Head of caudate nucleus (tissue), 42 donors: Measurements from ENCODE around the gene RASL12.
"Not testable (repeated sequence)": the region's sequence is repeated elsewhere in the genome, so short reads cannot be mapped to it uniquely, and the experiment has no call there.

Source experiments
- DNase-seq, 42 donors: peaks; one replicate each; pipeline versions ENCODE4 v3.0.0 to v3.0.0-alpha.2; 2020 to 2021; ENCODE audit warnings: mixed read lengths in 7 of 42
- intact Hi-C: fragments of 100-400 bp; cut with DNase I; formaldehyde crosslinking; loops from one replicate; pipeline ENCODE4 v1.15.0; 2022

Gene RASL12

DNA sequence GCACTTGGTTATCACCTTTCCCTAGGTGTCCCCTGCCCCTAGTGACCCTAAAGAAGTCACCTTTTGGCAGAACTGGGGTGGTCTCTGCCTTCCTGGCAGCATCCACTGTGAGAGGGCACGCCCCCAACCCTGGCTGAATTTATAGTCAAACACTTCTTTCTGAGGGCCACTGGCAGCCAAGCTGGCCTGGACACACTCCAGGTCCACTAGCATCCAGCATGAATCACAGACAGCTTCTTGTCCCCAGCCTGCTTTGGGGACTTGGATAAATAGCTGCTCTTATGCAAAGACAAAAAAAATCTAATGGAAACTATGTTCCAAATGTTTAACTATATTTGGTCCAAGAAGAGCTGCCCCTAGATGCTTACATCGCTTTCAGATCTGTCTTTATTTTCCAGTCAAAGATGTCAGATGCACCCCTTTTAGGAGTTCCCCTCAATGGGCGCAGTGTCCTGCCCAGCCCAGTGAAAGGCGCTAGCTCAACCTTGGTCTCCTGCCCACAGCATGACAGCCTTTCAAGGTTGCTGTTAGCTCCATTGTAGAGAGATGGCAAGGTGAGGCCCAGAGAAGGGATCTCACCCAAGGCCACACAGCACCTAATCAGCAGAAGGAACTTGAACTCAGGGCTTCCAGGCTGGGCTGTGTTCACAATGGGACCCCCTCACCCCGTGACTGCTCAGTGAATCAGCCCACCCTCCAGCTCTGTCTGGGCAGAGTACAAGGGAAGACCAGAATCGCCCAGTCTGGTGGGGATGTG is 7.0 kb downstream of the RASL12 start:
- peak in 41 of 42 donors; percentile 38 to 89 (median 75) for DNase-seq
- intact Hi-C loops, result no loop called here

DNA sequence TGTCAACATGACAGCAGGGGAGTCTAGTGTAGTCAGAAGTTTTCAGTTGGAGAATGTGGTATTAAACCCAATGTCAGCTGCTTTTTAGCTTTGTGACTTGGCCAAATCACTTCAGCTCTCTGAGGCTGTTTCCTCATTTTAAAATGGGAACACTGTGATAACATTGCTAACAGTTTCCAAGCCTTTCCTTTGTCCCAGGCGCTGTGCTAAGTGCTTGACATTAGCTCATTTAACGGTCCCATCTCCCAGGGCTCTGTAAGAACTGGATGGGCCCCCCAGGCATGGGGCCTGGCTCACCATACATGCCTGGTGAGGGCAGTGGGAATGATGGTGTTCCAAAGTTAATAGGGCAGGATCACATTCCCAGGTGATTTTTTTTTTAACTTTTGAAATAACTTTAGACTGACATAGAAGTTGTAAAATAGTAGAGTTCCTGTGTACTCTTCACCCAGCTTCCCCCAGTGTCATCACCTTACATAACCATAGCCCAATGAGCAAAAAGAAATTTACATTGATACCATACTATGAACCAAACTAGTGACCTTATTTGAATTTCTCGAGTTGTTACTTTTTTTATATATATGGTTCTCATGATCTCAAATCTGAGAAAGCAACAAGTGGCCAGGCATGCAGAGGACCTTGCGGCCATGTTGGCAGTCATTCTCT is 7.7 kb downstream of the RASL12 start:
- intact Hi-C loops, result loop anchor here (10.0 kb wide), 1 partner anchor 45 kb away; no protein-coding TSS in a partner anchor

DNA sequence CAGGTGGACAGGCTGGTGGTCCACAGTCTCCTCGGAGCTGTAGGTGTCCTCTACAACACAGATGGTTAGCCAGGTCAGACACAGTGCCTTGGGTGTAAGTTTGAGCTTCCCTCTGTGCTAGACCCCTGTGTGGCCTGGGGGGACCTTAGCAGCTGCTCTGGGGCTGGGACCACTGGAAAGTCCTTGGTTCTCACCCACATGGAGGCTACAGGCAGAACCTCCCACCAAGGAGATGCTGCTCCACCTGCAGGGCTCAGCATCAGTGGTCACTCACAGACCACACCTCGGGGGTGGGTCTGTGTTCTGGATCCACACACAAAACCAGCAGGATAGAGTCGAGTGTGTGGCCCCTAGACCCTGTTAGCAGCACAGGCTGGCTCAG is 8.4 kb downstream of the RASL12 start:
- intact Hi-C loops, result loop anchor here (10.0 kb wide), 1 partner anchor 45 kb away; no protein-coding TSS in a partner anchor
- no peak for DNase-seq

More for the DNA sequence above, 7.7 kb downstream of the RASL12 start:
- DNase-seq, result no peak

DNA sequence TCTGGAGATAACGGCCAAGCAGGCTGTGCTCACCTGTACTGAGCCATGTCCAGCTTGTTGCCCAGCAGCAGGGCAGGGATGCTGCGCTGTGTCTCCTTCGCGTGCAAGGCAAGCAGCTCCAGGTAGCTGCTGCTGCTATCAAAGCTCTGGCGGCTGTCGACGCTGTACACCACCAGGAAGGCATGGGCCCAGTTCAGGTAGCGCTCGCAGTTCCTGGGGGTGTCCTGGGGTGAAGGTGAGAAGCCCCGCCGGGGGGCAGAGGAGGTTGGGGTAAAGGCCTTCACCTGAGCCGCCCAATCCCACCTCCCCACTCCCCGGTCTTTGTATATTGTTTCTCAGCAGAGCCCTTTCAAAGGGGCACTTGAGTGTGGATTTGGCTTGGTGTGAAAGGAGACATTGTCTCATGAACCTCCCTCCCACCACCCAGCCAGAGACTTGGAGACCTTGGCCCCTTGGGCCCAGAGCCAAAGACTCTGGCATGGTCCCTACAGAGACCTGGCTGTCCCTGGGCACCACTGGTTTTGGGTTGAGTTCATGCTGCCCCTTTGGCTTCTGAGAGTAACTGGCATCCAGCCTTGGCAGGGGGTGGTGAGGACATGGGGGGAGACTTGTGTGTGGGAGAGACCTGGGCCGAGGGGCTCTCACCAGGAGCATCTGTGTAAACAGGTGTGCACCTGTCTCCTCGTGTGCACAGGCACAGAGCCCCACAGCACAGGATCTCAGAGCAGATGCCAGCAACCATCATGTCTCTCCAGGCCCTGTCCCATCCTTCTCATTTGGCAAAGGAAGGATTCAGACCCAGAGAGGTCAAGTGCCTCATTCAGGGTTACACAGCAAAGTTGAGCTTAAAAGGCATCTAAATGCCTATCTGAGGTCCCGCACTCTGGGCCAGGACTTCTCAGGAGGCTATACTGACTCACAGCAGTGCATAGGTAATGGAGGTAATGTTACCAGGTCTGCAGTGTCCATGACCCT is 9.1 kb downstream of the RASL12 start:
- DNase-seq, result peak in 28 of 42 donors; percentile 13 to 79 (median 53)
- intact Hi-C loops, result loop anchor here (10.0 kb wide), 1 partner anchor 46 kb away; no protein-coding TSS in a partner anchor

DNA sequence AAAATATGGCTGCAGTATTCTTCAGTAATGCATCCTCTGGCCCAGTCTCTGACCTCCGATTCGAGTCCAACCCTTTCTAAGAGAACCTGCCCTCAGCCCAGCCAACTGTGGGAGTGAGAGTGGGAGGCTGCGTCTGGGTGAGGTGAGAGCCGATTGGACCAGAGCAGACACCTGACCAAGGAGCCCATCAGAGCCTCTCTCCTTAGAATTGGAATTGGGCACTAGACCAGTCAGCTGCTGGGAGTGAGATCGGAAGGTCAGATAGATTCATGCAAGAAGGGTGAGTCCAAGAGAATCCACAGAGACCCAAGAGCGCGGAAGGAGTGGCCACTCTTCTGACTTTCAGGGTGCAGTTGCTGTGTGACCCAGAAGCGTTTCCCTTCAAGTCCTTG is 10.2 kb downstream of the RASL12 start:
- intact Hi-C loops, result loop anchor here (10.0 kb wide), 1 partner anchor 47 kb away; no protein-coding TSS in a partner anchor
- no peak for DNase-seq

DNA sequence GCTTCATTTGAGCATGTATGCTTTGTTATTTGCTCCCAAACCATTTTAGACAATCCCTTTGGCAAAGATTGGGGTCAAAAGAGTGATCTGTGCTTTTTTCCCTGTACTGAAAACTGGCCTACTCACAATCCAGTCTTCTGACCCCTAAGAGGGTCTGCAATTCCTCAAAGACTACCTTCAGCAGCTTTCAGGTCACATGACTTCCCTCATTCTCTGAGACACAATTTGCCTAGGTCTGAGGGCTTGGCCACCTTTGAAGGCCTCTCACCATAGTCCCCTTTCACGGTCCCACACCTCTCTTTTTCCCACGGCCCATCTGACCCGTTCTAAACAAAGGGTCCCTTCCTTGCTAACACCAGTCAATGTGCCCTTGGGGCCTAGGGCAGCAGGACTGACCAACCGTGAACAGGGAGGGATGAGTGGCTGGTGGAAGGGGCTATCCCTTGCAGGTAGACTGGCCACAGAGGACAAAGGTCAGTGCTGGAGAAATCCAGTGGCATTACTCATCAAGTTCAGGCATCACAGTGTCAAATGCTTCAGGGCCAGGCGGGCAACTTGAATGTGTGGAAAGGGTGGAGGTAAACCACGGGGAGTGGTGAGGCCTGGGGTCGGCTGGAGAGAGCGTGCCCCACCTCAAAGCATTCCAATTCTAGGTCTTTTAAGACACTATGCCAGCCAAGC is 10.8 kb downstream of the RASL12 start:
- intact Hi-C loops, result loop anchor here (10.0 kb wide), 1 partner anchor 48 kb away; no protein-coding TSS in a partner anchor
- DNase-seq, result no peak

DNA sequence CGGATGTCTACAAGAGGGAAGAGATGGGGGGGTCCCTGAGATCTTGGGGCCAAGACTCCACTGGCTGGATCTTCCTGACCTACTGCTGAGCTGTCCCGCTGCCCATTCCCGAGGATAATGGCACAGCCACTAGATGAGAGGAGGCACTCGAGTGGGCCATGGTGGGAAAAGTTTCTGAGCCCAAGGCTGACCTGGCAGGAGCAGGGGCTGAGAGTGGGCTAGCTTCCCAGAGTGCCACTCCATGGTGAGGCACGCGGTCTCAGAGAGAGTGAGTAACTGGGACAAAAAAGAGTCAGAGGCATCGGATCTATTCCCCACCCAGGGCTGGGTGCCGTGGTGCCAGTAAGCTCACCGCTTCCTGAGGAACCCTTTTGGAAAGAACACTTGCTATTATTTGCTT is 11.7 kb downstream of the RASL12 start:
- intact Hi-C loops, result loop anchor here (10.0 kb wide), 1 partner anchor 49 kb away; no protein-coding TSS in a partner anchor
- DNase-seq, result peak in 12 of 42 donors; percentile 13 to 80 (median 44)

DNA sequence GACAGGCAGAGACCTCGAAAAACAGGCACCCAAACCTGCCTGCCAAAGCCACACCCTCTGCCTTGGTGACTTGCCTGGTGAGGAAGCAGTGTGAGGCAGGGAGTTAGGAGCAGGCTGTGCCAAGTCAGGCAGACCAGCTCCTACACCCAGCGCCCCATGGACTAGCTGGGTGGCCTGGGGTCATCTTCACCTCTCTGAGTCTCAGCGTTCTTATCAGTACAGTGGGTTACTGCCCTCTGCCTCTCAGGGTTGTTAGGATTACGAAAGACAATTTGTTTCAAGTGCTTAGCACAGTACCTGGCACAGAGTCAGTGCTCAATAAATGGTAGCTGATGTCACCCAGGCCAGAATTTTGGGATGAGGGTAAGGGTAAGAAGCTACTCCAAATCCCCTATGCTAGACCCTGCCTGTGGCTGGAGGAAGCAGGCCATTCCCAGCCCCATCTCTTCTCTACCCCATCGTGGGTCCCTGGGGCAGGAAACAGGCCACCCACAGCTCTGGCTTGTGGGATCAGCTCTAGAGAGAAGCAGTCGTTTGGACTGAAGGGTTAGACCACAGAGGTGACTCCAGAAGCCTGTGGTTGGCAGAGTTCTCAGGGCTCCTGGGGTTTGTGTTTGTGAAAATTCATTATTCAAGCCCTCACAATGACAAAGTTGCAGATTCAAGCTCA is 12.5 kb downstream of the RASL12 start:
- DNase-seq, result no peak

DNA sequence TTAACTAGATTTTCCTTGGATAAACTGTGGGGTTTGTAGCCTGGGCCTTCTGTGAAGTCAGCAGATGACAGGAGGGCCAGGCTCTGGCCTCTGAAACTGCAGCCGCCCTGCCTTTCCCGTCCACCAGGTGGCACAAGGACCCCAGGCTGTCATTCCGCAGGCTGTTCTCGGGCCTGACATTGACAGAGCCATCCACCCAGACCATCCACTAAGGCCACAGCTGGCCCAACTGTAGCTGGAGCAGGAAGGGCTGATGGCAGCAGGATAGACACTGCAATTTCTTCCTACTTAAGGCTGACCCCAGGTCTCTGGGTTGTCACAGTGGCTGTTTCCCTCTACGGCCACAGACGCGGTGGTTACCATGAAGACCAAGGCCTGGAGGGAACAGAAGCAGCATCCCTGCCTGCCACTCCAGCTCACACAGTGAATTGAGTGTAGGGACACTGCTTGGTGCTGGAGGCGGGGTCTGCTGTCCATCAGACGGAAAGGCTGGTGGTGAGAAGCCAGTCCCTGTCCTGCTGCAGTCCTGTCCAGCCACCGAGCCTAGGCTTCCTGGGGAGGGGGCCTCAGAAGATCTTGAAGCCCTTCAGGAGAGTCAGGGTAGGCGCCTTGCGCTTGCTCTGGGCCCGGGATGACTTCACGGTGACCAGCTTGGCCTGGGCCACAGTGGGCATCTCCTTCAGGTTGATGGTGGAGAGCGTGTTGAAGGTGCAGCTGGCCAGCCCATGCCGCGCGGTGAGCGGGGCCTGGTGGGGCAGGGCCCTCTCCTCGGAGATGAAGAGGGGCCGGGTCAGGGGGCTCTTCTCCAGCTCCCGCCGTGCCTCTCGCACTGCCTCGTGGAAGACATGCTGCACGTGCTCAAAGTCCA is 13.2 kb downstream of the RASL12 start:
- DNase-seq, result peak; percentile 40 to 92 (median 82)
- intact Hi-C loops, result loop anchor here (10.0 kb wide), 1 partner anchor 50 kb away; no protein-coding TSS in a partner anchor

More for the DNA sequence above, 12.5 kb downstream of the RASL12 start:
- intact Hi-C loops, result loop anchor here (10.0 kb wide), 1 partner anchor 49 kb away; no protein-coding TSS in a partner anchor

DNA sequence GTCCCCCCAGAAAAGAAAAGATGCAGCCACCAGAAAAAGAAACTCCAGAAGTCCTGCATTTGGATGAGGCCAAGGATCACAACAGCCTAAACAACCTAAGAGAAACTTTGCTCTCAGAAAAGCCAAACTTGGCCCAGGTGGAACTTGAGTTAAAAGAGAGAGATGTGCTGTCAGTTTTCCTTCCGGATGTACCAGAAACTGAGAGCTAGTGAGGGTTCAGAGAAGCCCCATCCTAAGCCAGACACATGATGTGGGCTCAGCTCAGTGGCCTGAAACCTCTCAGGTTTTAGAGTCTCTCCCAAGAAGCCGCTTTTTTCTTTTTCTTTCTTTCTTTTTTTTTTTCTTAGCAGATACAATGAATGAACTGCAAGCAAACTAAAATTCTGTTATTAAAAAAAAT is 14.8 kb downstream of the RASL12 start:
- DNase-seq, result no peak
- intact Hi-C loops, result loop anchor here (10.0 kb wide), 1 partner anchor 52 kb away; no protein-coding TSS in a partner anchor

DNA sequence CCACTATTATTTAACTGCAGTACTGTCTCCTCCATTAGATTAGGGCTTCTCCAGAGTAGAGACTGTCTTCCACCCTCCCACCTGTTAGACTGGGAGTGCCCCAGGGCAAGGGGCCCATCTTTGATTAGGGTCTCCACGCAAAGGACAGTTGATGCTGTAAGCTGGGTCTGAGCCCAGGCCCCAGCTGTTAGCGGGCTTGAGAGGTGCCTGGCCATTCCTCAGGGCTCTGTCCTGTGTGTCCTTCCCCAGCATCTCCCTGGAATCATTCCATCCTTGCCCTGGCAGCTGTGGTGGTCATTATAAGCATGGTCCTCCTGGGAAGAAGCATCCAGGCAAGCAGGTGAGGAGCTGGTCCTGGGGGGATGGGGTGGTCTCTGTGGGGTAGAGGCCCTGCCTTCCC is 16.5 kb downstream of the RASL12 start:
- no peak for DNase-seq
- intact Hi-C loops, result loop anchor here (10.0 kb wide), 1 partner anchor 54 kb away; no protein-coding TSS in a partner anchor

DNA sequence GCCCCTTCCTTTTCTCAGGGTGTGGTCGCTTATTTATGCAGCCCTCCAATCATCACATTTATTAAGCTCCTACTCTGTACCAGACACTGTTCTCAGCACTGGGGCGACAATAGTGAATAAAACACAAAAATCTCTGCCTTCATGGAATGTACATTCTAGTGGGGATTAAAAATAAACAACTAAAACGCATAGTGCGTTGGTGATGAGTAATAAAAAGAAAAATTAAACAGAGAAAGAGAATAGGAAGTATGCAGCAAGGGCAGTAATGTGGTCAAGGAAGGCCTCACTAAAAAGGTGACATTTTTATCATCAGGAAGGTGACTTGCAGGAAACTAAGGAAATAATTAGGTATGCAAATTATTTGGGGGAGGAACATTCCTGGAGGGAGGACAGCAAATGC is 17.5 kb downstream of the RASL12 start:
- intact Hi-C loops, result loop anchor here (10.0 kb wide), 1 partner anchor 55 kb away; no protein-coding TSS in a partner anchor

DNA sequence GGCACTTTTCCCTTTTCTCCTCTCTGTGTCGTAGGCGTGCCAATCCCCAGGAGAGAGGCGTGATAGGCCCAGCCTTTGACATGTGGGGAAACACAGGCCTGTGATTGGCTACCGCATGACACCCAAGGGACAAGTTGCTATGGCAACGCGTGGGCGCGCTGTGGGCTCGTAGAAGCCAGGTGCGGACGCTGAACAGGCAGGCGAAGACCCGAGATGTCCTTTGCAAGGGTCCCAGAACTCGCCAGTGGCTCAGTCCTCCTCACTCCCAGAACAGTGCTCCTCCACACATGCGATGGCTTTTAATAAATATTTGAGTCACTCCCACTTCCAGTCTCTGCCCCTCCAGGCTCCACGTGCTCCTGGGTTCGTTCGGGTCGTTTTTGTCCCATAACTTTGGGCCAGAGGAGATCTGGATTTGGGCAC is 18.4 kb downstream of the RASL12 start:
- DNase-seq, result peak; percentile 90 to 99 (median 96)
- intact Hi-C loops, result no loop called here

More for the DNA sequence above, 17.5 kb downstream of the RASL12 start:
- DNase-seq, result no peak

DNA sequence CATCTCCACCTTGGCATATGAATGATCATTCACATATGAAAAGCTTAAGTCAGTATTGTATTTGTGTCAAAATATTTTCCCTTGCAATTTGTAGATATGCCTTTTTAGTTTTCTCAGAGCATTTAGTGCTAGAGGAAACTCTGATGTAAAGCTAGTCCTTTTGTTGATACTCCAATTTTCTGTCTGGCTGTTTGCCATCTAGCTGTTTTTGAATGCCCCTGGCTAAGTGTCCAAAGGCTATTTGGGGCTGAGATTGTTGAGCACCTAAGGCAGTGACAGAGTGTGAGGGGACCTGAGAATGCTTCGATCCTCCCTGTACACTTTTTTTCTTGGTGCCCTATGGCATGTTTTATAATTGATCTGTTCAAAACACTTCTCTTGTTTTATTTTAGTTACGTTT is 19.6 kb downstream of the RASL12 start:
- intact Hi-C loops, result no loop called here
- no peak for DNase-seq

DNA sequence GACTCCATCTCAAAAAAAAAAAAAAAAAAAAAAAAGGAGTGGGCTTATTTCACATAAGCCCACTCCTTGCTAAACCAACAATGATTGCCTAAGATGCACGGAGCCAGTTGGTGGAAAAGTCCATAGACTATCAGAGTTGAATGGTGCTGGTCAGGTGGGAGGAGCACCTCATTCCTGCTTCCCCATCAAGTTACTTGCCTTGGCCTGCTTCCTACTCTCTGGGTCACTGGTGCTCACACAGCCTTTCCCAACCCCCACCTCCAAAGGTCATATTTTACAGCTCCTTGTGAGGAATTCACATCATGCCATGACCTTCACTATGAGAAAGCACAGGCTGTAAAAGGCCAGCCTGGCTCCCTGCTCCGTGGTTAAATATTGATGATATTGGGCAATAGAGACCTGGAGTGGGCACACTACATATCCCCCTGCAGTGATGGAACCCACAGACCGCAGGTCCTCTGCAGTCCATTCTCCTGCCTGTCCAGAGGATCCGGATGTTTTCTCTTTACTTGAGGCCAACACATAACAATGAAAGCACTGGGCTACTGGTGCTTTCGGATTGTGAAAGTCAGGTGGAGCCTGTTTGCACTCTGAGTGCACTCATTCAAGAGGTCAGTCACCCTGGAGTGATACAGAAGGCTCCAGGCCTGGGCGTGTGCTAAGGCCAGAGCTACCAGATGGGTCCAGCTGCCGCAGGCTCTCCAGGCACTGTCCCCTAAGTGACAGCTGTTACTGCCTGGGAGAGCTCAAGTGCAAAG is 22.9 kb downstream of the RASL12 start, which contains the start of gene SLC51B:
Gene SLC51B, plus strand, starts transcription at position 664 of the 758 bp plus-strand sequence. CDS start 4,618 bp downstream, outside the sequence.
- intact Hi-C loops, result no loop called here
- DNase-seq, result peak in 1 of 42 donors; percentile 15

DNA sequence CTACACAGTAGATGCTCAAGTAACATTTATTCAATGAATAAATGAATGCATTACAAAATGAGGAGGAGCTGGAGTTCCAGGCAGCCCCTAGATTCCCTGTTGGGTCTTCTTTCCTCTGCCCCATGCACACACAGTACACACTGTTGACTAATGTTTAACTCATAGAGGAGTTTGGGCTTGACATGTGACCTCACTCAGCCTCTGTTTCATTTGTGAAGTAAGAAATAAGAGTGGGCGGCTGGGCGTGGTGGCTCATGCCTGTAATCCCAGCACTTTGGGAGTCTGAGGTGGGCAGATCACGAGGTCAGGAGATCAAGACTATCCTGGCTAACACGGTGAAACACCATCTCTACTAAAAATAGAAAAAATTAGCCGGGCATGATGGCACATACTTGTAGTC is 23.6 kb downstream of the RASL12 start:
- intact Hi-C loops, result not testable (repeated sequence)
- DNase-seq, result peak in 2 of 42 donors; percentile 6 to 12
